GM12864 (cell line): Measurements from ENCODE around the gene BMP2K.

Experiments
- DNase-seq: peaks from one replicate; pipeline ENCODE4 v3.0.0-alpha.2; 2011; ENCODE audit warnings: low read depth
- H3K4me3 ChIP-seq: 2 replicates; pipeline ENCODE4 v1.5.1; 2011; ENCODE audit warnings: mild to moderate bottlenecking, low read depth, low read length, control low read depth
- TF ChIP-seq, protein P1 (sequence below): IDR thresholded peaks from 2 replicates; pipeline ENCODE4 v1.5.1; 2011; ENCODE audit warnings: low read depth, mild to moderate bottlenecking, moderate library complexity, low read length, control low read depth, inconsistent platforms; ENCODE audit errors: missing control alignments

The BMP2K gene

DNA sequence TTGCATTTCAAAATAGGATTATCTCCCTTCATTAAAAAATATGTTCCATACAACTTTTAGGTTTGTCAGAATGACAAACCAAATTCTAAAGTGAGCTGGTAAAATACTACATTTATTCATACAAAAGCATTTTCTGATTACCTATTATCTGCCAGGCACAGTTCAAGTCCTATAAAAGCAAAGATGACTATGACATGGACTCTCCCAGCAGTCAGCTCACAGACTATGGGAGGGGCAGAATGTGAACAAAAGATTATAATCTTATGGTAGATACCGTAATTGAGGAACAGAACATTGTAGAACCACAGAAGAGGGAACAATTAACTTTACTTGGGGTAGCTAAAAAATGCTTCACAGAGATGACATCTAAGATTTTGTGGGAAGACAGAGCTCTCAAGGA is 150.7 kb downstream of the BMP2K start:
- TF ChIP-seq, protein P1, sequence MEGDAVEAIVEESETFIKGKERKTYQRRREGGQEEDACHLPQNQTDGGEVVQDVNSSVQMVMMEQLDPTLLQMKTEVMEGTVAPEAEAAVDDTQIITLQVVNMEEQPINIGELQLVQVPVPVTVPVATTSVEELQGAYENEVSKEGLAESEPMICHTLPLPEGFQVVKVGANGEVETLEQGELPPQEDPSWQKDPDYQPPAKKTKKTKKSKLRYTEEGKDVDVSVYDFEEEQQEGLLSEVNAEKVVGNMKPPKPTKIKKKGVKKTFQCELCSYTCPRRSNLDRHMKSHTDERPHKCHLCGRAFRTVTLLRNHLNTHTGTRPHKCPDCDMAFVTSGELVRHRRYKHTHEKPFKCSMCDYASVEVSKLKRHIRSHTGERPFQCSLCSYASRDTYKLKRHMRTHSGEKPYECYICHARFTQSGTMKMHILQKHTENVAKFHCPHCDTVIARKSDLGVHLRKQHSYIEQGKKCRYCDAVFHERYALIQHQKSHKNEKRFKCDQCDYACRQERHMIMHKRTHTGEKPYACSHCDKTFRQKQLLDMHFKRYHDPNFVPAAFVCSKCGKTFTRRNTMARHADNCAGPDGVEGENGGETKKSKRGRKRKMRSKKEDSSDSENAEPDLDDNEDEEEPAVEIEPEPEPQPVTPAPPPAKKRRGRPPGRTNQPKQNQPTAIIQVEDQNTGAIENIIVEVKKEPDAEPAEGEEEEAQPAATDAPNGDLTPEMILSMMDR, result no peak
- H3K4me3 ChIP-seq, result no peak overlapping the region
- no peak for DNase-seq

GRCh38 chr4:78928835-78929234 is 152.7 kb downstream of the BMP2K start:
- DNase-seq, result no peak
- no peak overlapping the region for H3K4me3 ChIP-seq
- TF ChIP-seq, protein P1, result no peak

GRCh38 chr4:78930016-78930629 is 154.0 kb downstream of the BMP2K start:
- no peak overlapping the region for H3K4me3 ChIP-seq
- TF ChIP-seq, protein P1, result no peak
- no peak for DNase-seq

DNA sequence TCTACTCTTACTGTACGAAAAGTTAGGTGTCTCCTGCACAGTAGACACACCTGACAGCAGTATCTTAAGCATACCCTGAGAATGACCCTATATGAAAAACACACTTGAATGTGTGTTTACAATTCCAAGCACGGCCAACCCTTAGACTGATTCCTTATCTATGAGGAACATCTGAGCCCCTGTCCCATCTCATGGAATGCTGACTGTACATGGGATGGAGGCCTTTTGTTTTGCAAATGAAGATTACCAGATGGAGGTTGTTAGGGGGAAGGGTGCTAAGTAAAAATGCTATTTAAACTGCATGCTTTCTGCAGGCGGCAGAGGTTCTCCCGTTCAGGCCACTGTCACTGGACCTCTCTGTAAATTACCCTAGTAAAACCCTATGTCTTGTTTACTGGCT is 160.8 kb downstream of the BMP2K start:
- DNase-seq, result no peak
- TF ChIP-seq, protein P1, result no peak
- no peak overlapping the region for H3K4me3 ChIP-seq

GRCh38 chr4:78937837-78938236 is 161.7 kb downstream of the BMP2K start:
- TF ChIP-seq, protein P1, result no peak
- H3K4me3 ChIP-seq, result no peak overlapping the region
- DNase-seq, result no peak

DNA sequence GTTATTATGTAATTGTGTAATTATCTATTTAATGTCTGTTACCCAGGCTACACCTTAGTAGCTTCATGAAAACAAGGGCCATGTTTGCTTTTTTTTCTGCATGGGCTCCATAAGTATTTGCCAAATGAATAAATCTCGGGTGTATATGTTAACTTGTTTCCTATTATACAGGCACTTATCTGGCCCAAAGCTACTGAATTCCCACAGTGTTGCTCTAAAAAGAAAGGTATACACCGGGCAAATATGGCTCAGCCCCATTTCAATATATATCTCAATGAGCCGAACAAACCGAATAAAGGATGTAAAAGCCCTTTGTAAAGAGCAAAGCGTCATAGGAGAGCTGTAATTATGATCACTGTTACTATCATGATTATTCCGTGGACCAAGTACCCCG is 162.3 kb downstream of the BMP2K start:
- DNase-seq, result no peak
- TF ChIP-seq, protein P1, result no peak
- peak overlapping the region; percentile 86 for H3K4me3 ChIP-seq

- peak; percentile 26 for DNase-seq
- peak within 1 kb of the TSS; percentile 86 for H3K4me3 ChIP-seq
- TF ChIP-seq, protein P1, result no peak
Observed at GRCh38 chr4:78938868-78939666, 162.9 kb downstream of the BMP2K start, which contains the start of gene PAQR3. Gene PAQR3, minus strand, starts transcription at chr4:78939438. Its CDS starts 214 bp downstream, at chr4:78939224.
